ENCODE measurements around the gene ADPRM.

DNA sequence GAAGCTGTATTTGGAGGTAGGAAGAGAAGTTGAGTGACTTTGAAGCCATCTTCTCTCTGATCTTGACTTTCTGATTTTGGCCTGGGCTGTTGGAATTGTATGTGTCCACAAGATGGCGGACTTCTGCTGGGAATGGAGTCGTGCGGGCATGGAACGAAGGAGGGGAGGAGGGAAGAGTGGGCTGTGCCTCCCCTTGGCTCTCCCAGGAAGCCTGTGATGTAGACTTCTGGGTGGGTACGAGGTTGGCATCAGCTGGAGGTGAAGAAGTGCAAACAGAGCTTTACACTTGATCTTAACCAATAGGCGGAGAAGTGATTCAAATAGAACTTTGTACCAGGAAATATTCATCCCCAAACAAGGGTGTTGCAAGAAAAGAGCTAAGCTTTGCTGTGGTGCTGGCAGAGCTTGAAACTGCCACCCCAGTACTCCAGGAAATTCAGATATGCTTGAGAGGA is 39.8 kb downstream of the ADPRM start:
- TF ChIP-seq EZH2phosphoT487 (IDR thresholded peaks at IDR 0.05; ENCODE audit: borderline replicate concordance, low read length) (no peak), CTCF (conservative IDR thresholded peaks at IDR 0.05; ENCODE audit: low read depth, low read length) (peak; percentile 82)

All from PC-3 (cell line).